H1 (cell line): Measurements from ENCODE around the gene FOXN3. TPM values are rescaled to one million over a fixed set of nuclear protein-coding genes. Genes with fewer than 3 reads are reported as not detected.
A peak's percentile ranks its signal among the peaks of the same experiment; 100 is the strongest.

ENCODE experiments used
- CTCF ChIA-PET: fragments of 300-600 bp; sonication (Branson Sonifier 250); formaldehyde crosslinking; loops from one replicate; lab custom pipeline; 2021; ENCODE audit not compliant: partially characterized antibody; lab: Charles Lee
- POLR2A ChIA-PET: fragments of 300-600 bp; sonication (Branson Sonifier 250); formaldehyde crosslinking; loops from one replicate; lab custom pipeline; 2021; ENCODE audit warnings: inconsistent platforms; ENCODE audit not compliant: partially characterized antibody; lab: Charles Lee
- DNase-seq, 2 experiments: peaks; one replicate each; pipeline versions ENCODE4 v3.0.0 to v3.0.0-alpha.2; 2010 to 2022; ENCODE audit warnings: low spot score in 2 of 2, low read depth in 1 of 2, mixed read lengths in 1 of 2
- FAIRE-seq: peaks from 2 replicates; lab custom pipeline; 2011; peaks lifted over from hg19 to GRCh38; lab: Jason Lieb, UNC
- H2AFZ ChIP-seq: 2 replicates; pipeline ENCODE4 v1.8.1; 2012; ENCODE audit warnings: low read length, inconsistent platforms
- H2AK5ac ChIP-seq: 2 replicates; pipeline ENCODE4 v1.6.1; 2013; ENCODE audit warnings: low read depth, low read length
- H2BK120ac ChIP-seq: replicated peaks from 2 replicates; pipeline ENCODE3; 2013; ENCODE audit warnings: low read depth, low read length, inconsistent platforms
- H2BK12ac ChIP-seq: 2 replicates; pipeline ENCODE4 v1.6.1; 2013; ENCODE audit warnings: low read depth, low read length
- H2BK15ac ChIP-seq: 2 replicates; pipeline ENCODE4 v1.6.1; 2013; ENCODE audit warnings: low read length
- H2BK20ac ChIP-seq: 2 replicates; pipeline ENCODE4 v1.6.1; 2013; ENCODE audit warnings: low read length
- H2BK5ac ChIP-seq: 2 replicates; pipeline ENCODE4 v1.6.1; 2013; ENCODE audit warnings: low read depth, low read length
- H3K14ac ChIP-seq: 2 replicates; pipeline ENCODE4 v1.6.1; 2013; ENCODE audit warnings: inconsistent platforms; ENCODE audit not compliant: insufficient read length
- H3K18ac ChIP-seq: 2 replicates; pipeline ENCODE4 v1.6.1; 2013; ENCODE audit warnings: low read length; ENCODE audit errors: extremely low read depth
- H3K23ac ChIP-seq: 2 replicates; pipeline ENCODE4 v1.6.1; 2013; ENCODE audit warnings: inconsistent platforms; ENCODE audit not compliant: insufficient read length
- H3K23me2 ChIP-seq: 2 replicates; pipeline ENCODE4 v1.6.1; 2013; ENCODE audit warnings: low read depth, low read length
- H3K27ac ChIP-seq: 2 replicates; pipeline ENCODE4 v1.6.1; 2011; ENCODE audit warnings: low read depth, low read length, inconsistent platforms
- H3K27me3 ChIP-seq, 4 experiments: replicated peaks in 1 of 4; 1 replicate in 1 of 4; 2 replicates in 3 of 4; pipeline versions ENCODE4 v1.6.1 to v1.8.1; 2011 to 2013; ENCODE audit warnings: low read length in 3 of 4, mild to moderate bottlenecking in 3 of 4, inconsistent platforms in 2 of 4, mixed read lengths in 2 of 4, moderate library complexity in 1 of 4; ENCODE audit not compliant: control insufficient read depth in 3 of 4, insufficient read depth in 3 of 4; ENCODE audit errors: extremely low read depth in 1 of 4
- H3K36me3 ChIP-seq, 4 experiments: 2 replicates each; pipeline versions ENCODE4 v1.6.1 to v1.8.1; 2011 to 2013; ENCODE audit warnings: mild to moderate bottlenecking in 4 of 4, low read length in 3 of 4, moderate library complexity in 2 of 4, control low read depth in 1 of 4, inconsistent platforms in 1 of 4; ENCODE audit not compliant: insufficient read depth in 4 of 4, control insufficient read depth in 2 of 4
- H3K4ac ChIP-seq: replicated peaks from 2 replicates; pipeline ENCODE3; 2013; ENCODE audit warnings: low read length, low read depth, mixed read lengths, inconsistent platforms; ENCODE audit not compliant: insufficient read length
- H3K4me1 ChIP-seq, 4 experiments: replicated peaks in 1 of 4; 1 replicate in 1 of 4; 2 replicates in 3 of 4; pipeline versions ENCODE4 v1.6.1 to v1.8.1; 2011 to 2013; ENCODE audit warnings: low read length in 3 of 4, inconsistent platforms in 2 of 4, mixed read lengths in 1 of 4; ENCODE audit not compliant: insufficient read depth in 4 of 4, control insufficient read depth in 3 of 4
- H3K4me2 ChIP-seq, 2 experiments: 2 replicates each; pipeline versions ENCODE4 v1.6.1 to v1.8.1; 2011 to 2013; ENCODE audit warnings: low read depth in 2 of 2, low read length in 2 of 2, control low read depth in 1 of 2, inconsistent platforms in 1 of 2, mild to moderate bottlenecking in 1 of 2; ENCODE audit not compliant: insufficient read depth in 1 of 2
- H3K4me3 ChIP-seq, 4 experiments: fragments of 200-600, 300-600 bp in 1 of 4; sonication (generic), shearing (Covaris generic), sonication (Bioruptor Twin) in 1 of 4; 2 replicates each; pipeline versions ENCODE4 v1.5.1 to v1.8.1; 2011 to 2016; ENCODE audit warnings: low read length in 4 of 4, low read depth in 3 of 4, control low read depth in 2 of 4, inconsistent platforms in 2 of 4, mild to moderate bottlenecking in 2 of 4, mixed read lengths in 1 of 4, moderate library complexity in 1 of 4; ENCODE audit not compliant: insufficient read depth in 2 of 4; ENCODE audit errors: extremely low read depth in 1 of 4
- H3K56ac ChIP-seq: replicated peaks from 2 replicates; pipeline ENCODE3; 2013; ENCODE audit warnings: low read depth, mild to moderate bottlenecking, mixed read lengths, low read length, inconsistent platforms; ENCODE audit not compliant: insufficient read length
- H3K79me1 ChIP-seq: 2 replicates; pipeline ENCODE4 v1.6.1; 2013; ENCODE audit warnings: low read depth, low read length, control low read depth
- H3K79me2 ChIP-seq, 2 experiments: 2 replicates each; pipeline versions ENCODE4 v1.6.1 to v1.8.1; 2012 to 2013; ENCODE audit warnings: low read length in 2 of 2, mild to moderate bottlenecking in 2 of 2, inconsistent platforms in 1 of 2; ENCODE audit not compliant: insufficient read depth in 2 of 2, control insufficient read depth in 1 of 2
- H3K9ac ChIP-seq, 4 experiments: replicated peaks in 1 of 4; 1 replicate in 1 of 4; 2 replicates in 3 of 4; pipeline versions ENCODE4 v1.6.1 to v1.8.1; 2011 to 2013; ENCODE audit warnings: low read depth in 3 of 4, low read length in 3 of 4, control low read depth in 2 of 4, mild to moderate bottlenecking in 2 of 4, moderate library complexity in 2 of 4, inconsistent platforms in 1 of 4; ENCODE audit errors: extremely low read depth in 1 of 4
- H3K9me3 ChIP-seq, 2 experiments: 2 replicates each; pipeline versions ENCODE4 v1.6.1 to v1.8.1; 2012 to 2013; ENCODE audit warnings: mild to moderate bottlenecking in 2 of 2, moderate library complexity in 2 of 2, control low read depth in 1 of 2, inconsistent platforms in 1 of 2, low read depth in 1 of 2, low read length in 1 of 2, mixed read lengths in 1 of 2; ENCODE audit not compliant: insufficient read depth in 2 of 2
- H4K20me1 ChIP-seq, 2 experiments: replicated peaks in 1 of 2; 2 replicates each; pipeline versions ENCODE3 to v1.8.1; 2011 to 2013; ENCODE audit warnings: inconsistent platforms in 2 of 2, low read length in 2 of 2, mild to moderate bottlenecking in 1 of 2; ENCODE audit not compliant: insufficient read depth in 2 of 2, control insufficient read depth in 1 of 2
- H4K5ac ChIP-seq: 2 replicates; pipeline ENCODE4 v1.6.1; 2013; ENCODE audit warnings: low read length, low read depth, mixed read lengths, inconsistent platforms; ENCODE audit not compliant: insufficient read length
- H4K8ac ChIP-seq: 2 replicates; pipeline ENCODE4 v1.8.0; 2013; ENCODE audit warnings: mild to moderate bottlenecking, moderate library complexity, low read length, inconsistent platforms; ENCODE audit not compliant: insufficient read depth; ENCODE audit errors: extremely low read depth
- H4K91ac ChIP-seq: replicated peaks from 2 replicates; pipeline ENCODE3; 2013; ENCODE audit warnings: low read length, mixed read lengths, inconsistent platforms; ENCODE audit not compliant: insufficient read length
- RAD21 ChIP-seq, 2 experiments: IDR thresholded peaks in 1 of 2; conservative IDR thresholded peaks in 1 of 2; 2 replicates each; pipeline ENCODE4 v1.6.1; 2011; ENCODE audit warnings: low read depth in 2 of 2, low read length in 2 of 2, improper control_type of control experiment in 1 of 2, inconsistent platforms in 1 of 2, mild to moderate bottlenecking in 1 of 2, moderate library complexity in 1 of 2
- TAF7 ChIP-seq: optimal IDR thresholded peaks from 2 replicates; pipeline ENCODE3; 2011; ENCODE audit warnings: low read depth, mild to moderate bottlenecking, inconsistent platforms, low read length, moderate library complexity, borderline replicate concordance
- WGBS, 2 experiments: shearing (Covaris generic) in 1 of 2; methylation state at CpG; one replicate each; pipeline versions ENCODE4 v1.1.6 to v1.1.7; 2013 to 2015; ENCODE audit warnings: low lambda C conversion rate in 2 of 2, mixed read lengths in 2 of 2, inconsistent platforms in 1 of 2, low coverage in 1 of 2, missing lambda C conversion rate in 1 of 2; ENCODE audit not compliant: insufficient replicate concordance in 2 of 2, insufficient coverage in 1 of 2, insufficient read length in 1 of 2; ENCODE audit errors: extremely low coverage in 1 of 2, missing lambda C conversion rate in 1 of 2; 5-methylcytosine and 5-hydroxymethylcytosine counted together
- polyA plus RNA-seq, 7 experiments: library from polyadenylated mRNA; depleted of rRNA in 3 of 7; stranded (reverse) in 5 of 7; unstranded in 2 of 7; fragments of >200 nt in 5 of 7; fragments of 200-250 nt in 2 of 7; gene quantifications; 1 replicate in 5 of 7; 2 replicates in 1 of 7; 4 replicates in 1 of 7; pipeline versions ENCODE4 v1.2.1 to v1.2.3, GENCODE V29; 2011 to 2013; ENCODE audit warnings: missing spikeins in 2 of 7, mixed read lengths in 2 of 7
- total RNA-seq: library from RNA; stranded (reverse); fragmentation: NEBNext Ultra II Directional; extraction: Animal tissue kit (Norgen Biotek cat#: 25700); gene quantifications from 2 replicates; pipeline ENCODE4 v1.2.1, GENCODE V29; 2021

FOXN3 gene
- total and polyA plus RNA-seq, 2 of the 8 experiments (the other 6 are each of a cell fraction or from before 2014, with no cell fraction given): 52.6 to 178 TPM

DNA sequence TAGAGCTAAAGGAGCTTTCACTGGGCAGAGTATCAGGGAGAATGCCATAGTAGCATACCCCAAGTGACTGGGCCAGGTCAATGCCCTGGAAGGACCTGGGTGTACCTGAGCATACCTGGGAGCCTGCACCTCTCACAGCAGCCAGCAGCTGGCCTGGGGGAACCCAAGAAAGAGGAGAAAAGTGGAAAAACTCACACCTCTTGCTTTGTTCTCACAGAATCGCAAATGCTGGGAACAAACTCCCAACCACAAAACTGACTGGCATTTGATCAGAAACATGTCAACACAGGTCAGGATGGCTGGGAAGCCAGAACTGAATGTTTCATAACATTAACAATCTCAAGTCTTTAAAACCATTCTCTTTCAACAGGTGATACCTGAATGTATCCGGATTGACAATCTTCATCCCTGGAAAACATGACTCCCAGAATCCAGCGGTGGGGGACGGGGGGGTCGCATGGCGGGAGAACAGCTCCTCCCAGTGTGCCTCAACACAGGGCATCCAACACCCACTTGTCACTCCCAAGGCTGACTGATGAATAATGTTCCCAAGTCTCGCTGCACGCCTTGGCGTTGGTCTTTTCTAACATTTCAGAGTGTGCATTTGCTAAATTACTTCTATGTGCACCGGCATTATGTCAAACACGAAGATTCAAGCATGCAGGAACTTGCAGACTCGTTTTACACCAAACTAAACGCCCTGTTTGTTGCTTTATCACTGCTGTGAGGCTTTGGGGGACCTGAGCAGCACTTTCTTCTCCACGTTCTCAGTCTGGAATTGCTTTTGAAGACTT is 7.9 kb downstream of the FOXN3 start:
- peaks cover 1 to 24% (median 12%) of the 10 kb centered on the region in 4 experiments; a peak in 6 of 7 replicates for H3K4me1 ChIP-seq
- 79% methylated on average over 14 of the region's 14 CpGs; no CpG with 5 or more reads in 1 of the 2 experiments for WGBS, 2 experiments
- H2BK20ac ChIP-seq: no peak overlapping the region
- DNase-seq: no peak
- H3K27ac ChIP-seq: no peak overlapping the region
- CTCF ChIA-PET: interaction anchor here (0.7 to 1.6 kb wide), 6 partner anchors 10 to 383 kb away, joined by 3 to 4 read pairs (median 4); no protein-coding TSS in a partner anchor
- no peak overlapping the region for H4K8ac ChIP-seq
- H3K36me3 ChIP-seq: peaks cover 8 to 56% (median 28%) of the 10 kb centered on the region in 4 experiments
- no peak overlapping the region for H3K23ac ChIP-seq
- no peak overlapping the region for H2BK15ac ChIP-seq
- no peak overlapping the region for H4K5ac ChIP-seq
- TF ChIP-seq TAF7 (no peak), RAD21 (IDR thresholded peaks at IDR 0.05 in 1 of 2, conservative IDR thresholded peaks at IDR 0.05 in 1 of 2; ENCODE audit: low read depth in 2 of 2, low read length in 2 of 2) (0 out of 4 replicates have a peak, but pooled peaks of 1 of the 2 experiments have one; percentile 5)
- TF ChIP-seq, all 59 proteins: peak for 1
- Histone ChIP-seq H3K79me1 (peaks cover 14% of the 10 kb centered on the region), H3K56ac (no peak overlapping the region), H3K27me3 (no peaks in the 10 kb centered on the region), H3K9ac (no peak overlapping the region; a peak in 1 of 7 replicates), H2AK5ac (no peak overlapping the region), H3K4me2 (0 out of 4 replicates have a peak overlapping the region, but pooled peaks of 1 of the 2 experiments have one; percentile 21), H2AFZ (no peak overlapping the region), H3K14ac (no peak overlapping the region), H3K18ac (no peak overlapping the region), H2BK12ac (no peak overlapping the region), H2BK120ac (no peak overlapping the region), H2BK5ac (peak overlapping the region; percentile 75; the same call in 1 of the 2 replicates), H3K9me3 (peaks cover 5% of the 10 kb centered on the region in 2 experiments; a peak in 3 of 4 replicates), H3K79me2 (peaks cover 68 to 100% of the 10 kb centered on the region in 2 experiments), H4K20me1 (peaks cover 21 to 28% of the 10 kb centered on the region in 2 experiments), H3K23me2 (no peaks in the 10 kb centered on the region), H4K91ac (no peak overlapping the region), H3K4ac (no peak overlapping the region), H3K4me3 (no peak overlapping the region)
- POLR2A ChIA-PET: interaction anchor here (1.0 to 1.8 kb wide), 3 partner anchors 9 to 22 kb away, joined by 3 to 6 read pairs (median 4); no protein-coding TSS in a partner anchor
- FAIRE-seq: no peak
